ENCODE results near the gene FAM177B.
"Not testable (repeated sequence)": the region's sequence is repeated elsewhere in the genome, so short reads cannot be mapped to it uniquely, and the experiment has no call there.

Gene FAM177B

GRCh38 chr1:222739929-222740328 is 2.9 kb downstream of the FAM177B start:
- DNase-seq (ENCODE audit: low read depth in 2 of 2), result no peak

GRCh38 chr1:222741630-222742457 is 4.8 kb downstream of the FAM177B start:
- DNase-seq (ENCODE audit: low read depth in 2 of 2), result not testable (repeated sequence)

- DNase-seq (ENCODE audit: low read depth in 2 of 2), result no peak
These were observed 12.9 kb downstream of the FAM177B start for GRCh38 chr1:222749927-222750326.

- DNase-seq (ENCODE audit: low read depth in 2 of 2), result no peak
These were observed 13.6 kb downstream of the FAM177B start for GRCh38 chr1:222750651-222751050.

GRCh38 chr1:222751255-222751654 is 14.3 kb downstream of the FAM177B start:
- DNase-seq (ENCODE audit: low read depth in 2 of 2), result no peak

GRCh38 chr1:222754366-222755139 is 17.6 kb downstream of the FAM177B start:
- DNase-seq (ENCODE audit: low read depth in 2 of 2), result no peak

GRCh38 chr1:222757646-222758268 is 20.8 kb downstream of the FAM177B start:
- DNase-seq (ENCODE audit: low read depth in 2 of 2), result no peak

- DNase-seq (ENCODE audit: low read depth in 2 of 2), result no peak
These were observed 22.5 kb downstream of the FAM177B start for GRCh38 chr1:222759451-222760035.

- no peak for DNase-seq (ENCODE audit: low read depth in 2 of 2)
These were observed 24.1 kb downstream of the FAM177B start for GRCh38 chr1:222761083-222761482.

- DNase-seq (ENCODE audit: low read depth in 2 of 2), result not testable (repeated sequence)
These were observed 25.2 kb downstream of the FAM177B start for GRCh38 chr1:222762178-222762577.

GRCh38 chr1:222767152-222767571 is 30.2 kb downstream of the FAM177B start:
- no peak for DNase-seq (ENCODE audit: low read depth in 2 of 2)

GRCh38 chr1:222768592-222768991 is 31.6 kb downstream of the FAM177B start:
- DNase-seq (ENCODE audit: low read depth in 2 of 2), result no peak

- no peak for DNase-seq (ENCODE audit: low read depth in 2 of 2)
These were observed 32.2 kb downstream of the FAM177B start for GRCh38 chr1:222769181-222769580.

GRCh38 chr1:222769971-222770620 is 33.1 kb downstream of the FAM177B start:
- DNase-seq (ENCODE audit: low read depth in 2 of 2), result no peak

- DNase-seq (ENCODE audit: low read depth in 2 of 2), result no peak
These were observed 36.0 kb downstream of the FAM177B start for GRCh38 chr1:222772996-222773379.

- DNase-seq (ENCODE audit: low read depth in 2 of 2), result no peak
These were observed 40.5 kb downstream of the FAM177B start for GRCh38 chr1:222777463-222777862.

- no peak for DNase-seq (ENCODE audit: low read depth in 2 of 2)
These were observed 41.0 kb downstream of the FAM177B start for GRCh38 chr1:222777977-222778376.

GRCh38 chr1:222781251-222781650 is 44.2 kb downstream of the FAM177B start:
- DNase-seq (ENCODE audit: low read depth in 2 of 2), result no peak

- DNase-seq (ENCODE audit: low read depth in 2 of 2), result no peak
These were observed 46.0 kb downstream of the FAM177B start for GRCh38 chr1:222783051-222783450.

- DNase-seq (ENCODE audit: low read depth in 2 of 2), result no peak
These were observed 47.4 kb downstream of the FAM177B start for GRCh38 chr1:222784371-222784770.

- DNase-seq (ENCODE audit: low read depth in 2 of 2), result no peak
These were observed 47.9 kb downstream of the FAM177B start for GRCh38 chr1:222784916-222785315.

GRCh38 chr1:222785529-222785928 is 48.5 kb downstream of the FAM177B start:
- DNase-seq (ENCODE audit: low read depth in 2 of 2), result no peak

Measured in stimulated activated CD8-positive, alpha-beta memory T cell treated with anti-CD3 and anti-CD28 coated beads, Interleukin-2, amount 100 ng/mL, for 48 hours (primary cell).